GM18511 (cell line): Measurements from ENCODE around the gene BSND.

Experiments used
- ATAC-seq: cut with Tn5 transposase; IDR thresholded peaks from one replicate; pipeline ENCODE4 v1.9.1; 2021; ENCODE audit warnings: mild to moderate bottlenecking, moderate library complexity; ENCODE audit not compliant: unreplicated experiment

BSND gene

GRCh38 chr1:54990916-54991315 is 7.8 kb upstream of the BSND start:
- ATAC-seq: no peak

GRCh38 chr1:54991939-54992338 is 6.8 kb upstream of the BSND start:
- no peak for ATAC-seq

GRCh38 chr1:54993140-54993539 is 5.6 kb upstream of the BSND start:
- no peak for ATAC-seq

- no peak for ATAC-seq
Measured at GRCh38 chr1:54994355-54994990, 4.3 kb upstream of the BSND start.

- ATAC-seq: no peak
Measured at GRCh38 chr1:54995013-54995760, 3.5 kb upstream of the BSND start.

GRCh38 chr1:54995835-54996234 is 2.9 kb upstream of the BSND start:
- ATAC-seq: no peak

- ATAC-seq: peak; percentile 80
Measured at GRCh38 chr1:54996359-54996868, 2.3 kb upstream of the BSND start.

GRCh38 chr1:54996869-54997710 is 1.6 kb upstream of the BSND start:
- ATAC-seq: no peak

- no peak for ATAC-seq
Measured at GRCh38 chr1:54997711-54997986, 1.1 kb upstream of the BSND start.

- no peak for ATAC-seq
Measured at GRCh38 chr1:54998100-54998499, 633 bp upstream of the BSND start.

- no peak for ATAC-seq
Measured at GRCh38 chr1:55000110-55001085, 1.7 kb downstream of the BSND start.

- ATAC-seq: no peak
Measured at GRCh38 chr1:55001311-55001710, 2.6 kb downstream of the BSND start.

- no peak for ATAC-seq
Measured at GRCh38 chr1:55002686-55003085, 4.0 kb downstream of the BSND start.

GRCh38 chr1:55005351-55006140 is 6.8 kb downstream of the BSND start:
- no peak for ATAC-seq

GRCh38 chr1:55006931-55007330 is 8.2 kb downstream of the BSND start:
- no peak for ATAC-seq

GRCh38 chr1:55007625-55008024 is 8.9 kb downstream of the BSND start:
- no peak for ATAC-seq

- ATAC-seq: no peak
Measured at GRCh38 chr1:55010194-55010886, 11.6 kb downstream of the BSND start.

GRCh38 chr1:55010887-55011217 is 12.1 kb downstream of the BSND start:
- ATAC-seq: no peak

GRCh38 chr1:55012661-55013060 is 13.9 kb downstream of the BSND start:
- no peak for ATAC-seq
